Gastroesophageal sphincter (tissue), 3 donors: ENCODE results near the gene C10orf90.

Source experiments
- POLR2A ChIP-seq, 2 donors: fragments of 450-650 bp; IDR thresholded peaks; one replicate each; pipeline ENCODE4 v1.6.1; 2017; ENCODE audit warnings: antibody characterized with exemption in 2 of 2, mild to moderate bottlenecking in 2 of 2, moderate library complexity in 1 of 2
- POLR2AphosphoS5 ChIP-seq: sonication (generic); formaldehyde crosslinking; IDR thresholded peaks from one replicate; pipeline ENCODE4 v1.6.1; 2017; ENCODE audit warnings: antibody characterized with exemption
- TF ChIP-seq, protein P1 (sequence below), 4 experiments: fragments of 200-600 bp in 2 of 4; fragments of 450-650 bp in 2 of 4; sonication (generic) in 1 of 4; IDR thresholded peaks; one replicate each; pipeline ENCODE4 v1.5.1; 2017 to 2019; ENCODE audit warnings: antibody characterized with exemption in 4 of 4, mild to moderate bottlenecking in 2 of 4, moderate library complexity in 2 of 4

DNA sequence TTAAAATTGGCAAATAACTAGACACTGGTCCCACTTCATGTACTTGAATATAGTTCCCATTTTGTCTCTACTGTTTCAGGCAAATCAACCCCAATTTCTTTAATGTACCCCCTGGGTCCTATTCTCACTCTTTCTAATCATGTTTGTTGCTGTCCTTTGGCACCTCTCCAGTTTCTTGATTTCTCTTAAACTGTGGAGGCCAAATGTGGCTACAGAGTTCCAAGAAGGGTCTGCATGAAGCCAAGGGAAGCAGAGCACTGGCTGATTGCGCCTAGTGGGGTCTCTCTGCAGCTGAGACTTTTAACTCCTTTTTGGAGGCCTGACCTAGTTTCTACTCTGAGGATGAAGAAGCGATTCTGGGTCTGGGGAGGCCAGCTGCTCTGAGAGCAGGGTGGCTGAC, 275.5 kb downstream of the C10orf90 start:
- TF ChIP-seq, protein P1, sequence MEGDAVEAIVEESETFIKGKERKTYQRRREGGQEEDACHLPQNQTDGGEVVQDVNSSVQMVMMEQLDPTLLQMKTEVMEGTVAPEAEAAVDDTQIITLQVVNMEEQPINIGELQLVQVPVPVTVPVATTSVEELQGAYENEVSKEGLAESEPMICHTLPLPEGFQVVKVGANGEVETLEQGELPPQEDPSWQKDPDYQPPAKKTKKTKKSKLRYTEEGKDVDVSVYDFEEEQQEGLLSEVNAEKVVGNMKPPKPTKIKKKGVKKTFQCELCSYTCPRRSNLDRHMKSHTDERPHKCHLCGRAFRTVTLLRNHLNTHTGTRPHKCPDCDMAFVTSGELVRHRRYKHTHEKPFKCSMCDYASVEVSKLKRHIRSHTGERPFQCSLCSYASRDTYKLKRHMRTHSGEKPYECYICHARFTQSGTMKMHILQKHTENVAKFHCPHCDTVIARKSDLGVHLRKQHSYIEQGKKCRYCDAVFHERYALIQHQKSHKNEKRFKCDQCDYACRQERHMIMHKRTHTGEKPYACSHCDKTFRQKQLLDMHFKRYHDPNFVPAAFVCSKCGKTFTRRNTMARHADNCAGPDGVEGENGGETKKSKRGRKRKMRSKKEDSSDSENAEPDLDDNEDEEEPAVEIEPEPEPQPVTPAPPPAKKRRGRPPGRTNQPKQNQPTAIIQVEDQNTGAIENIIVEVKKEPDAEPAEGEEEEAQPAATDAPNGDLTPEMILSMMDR (IDR thresholded peaks at IDR 0.05), result no peak
- TF ChIP-seq POLR2AphosphoS5 (no peak), POLR2A (IDR thresholded peaks at IDR 0.05) (no peak)
